Uterus (tissue), 2 donors: ENCODE measurements around the gene INSL3.

ENCODE experiments used
- CTCF ChIP-seq, 4 experiments: fragments of 200-600 bp in 2 of 4; fragments of 450-650 bp in 2 of 4; sonication (generic) in 2 of 4; IDR thresholded peaks; one replicate each; pipeline ENCODE4 v1.5.1; 2016 to 2019; ENCODE audit warnings: antibody characterized with exemption in 4 of 4, mild to moderate bottlenecking in 2 of 4, moderate library complexity in 1 of 4
- POLR2A ChIP-seq, 2 donors: fragments of 450-650 bp; IDR thresholded peaks; one replicate each; pipeline ENCODE4 v1.6.1; 2016; ENCODE audit warnings: antibody characterized with exemption in 2 of 2, mild to moderate bottlenecking in 1 of 2, moderate library complexity in 1 of 2

- TF ChIP-seq CTCF (IDR thresholded peaks at IDR 0.05): no peak
- no peak for TF ChIP-seq POLR2A (IDR thresholded peaks at IDR 0.05)
Measured at GRCh38 chr19:17863520-17864182, 42.3 kb upstream of the INSL3 start.
